Suppressor macrophage treated with lipopolysaccharide for 4 hours (primary cell): ENCODE results near the gene PIP5K1C.

ENCODE experiments used
- DNase-seq: peaks from one replicate; pipeline ENCODE4 v3.0.0-alpha.2; 2020

The PIP5K1C gene

DNA sequence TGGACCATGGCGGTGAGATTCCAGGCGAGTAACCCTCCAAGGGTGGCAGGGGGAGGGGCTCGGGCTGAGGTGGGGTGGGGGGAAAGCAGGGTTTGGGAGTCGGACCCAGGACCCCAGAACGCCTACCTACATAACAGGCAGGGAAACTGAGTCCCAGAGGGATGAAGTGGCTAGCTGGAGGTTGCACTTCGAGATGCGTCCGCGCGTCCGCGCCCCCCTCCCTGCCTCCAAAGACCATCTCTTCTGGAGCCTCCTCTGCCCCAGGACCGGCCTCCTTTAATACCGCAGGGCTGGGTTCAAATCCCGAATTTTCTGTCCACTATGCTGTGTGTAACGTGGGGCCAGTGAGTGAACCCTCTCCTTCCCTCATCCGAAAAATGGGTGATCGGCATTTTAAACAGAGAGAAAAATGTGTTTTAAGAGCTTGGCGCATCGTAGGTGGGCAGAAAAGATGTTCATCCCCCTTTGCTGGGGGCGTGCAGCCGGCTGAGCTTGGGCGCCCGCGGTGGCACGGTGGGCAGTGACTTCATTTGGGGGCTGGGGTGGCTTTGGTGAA is 21.7 kb upstream of the PIP5K1C start:
- DNase-seq, result no peak

DNA sequence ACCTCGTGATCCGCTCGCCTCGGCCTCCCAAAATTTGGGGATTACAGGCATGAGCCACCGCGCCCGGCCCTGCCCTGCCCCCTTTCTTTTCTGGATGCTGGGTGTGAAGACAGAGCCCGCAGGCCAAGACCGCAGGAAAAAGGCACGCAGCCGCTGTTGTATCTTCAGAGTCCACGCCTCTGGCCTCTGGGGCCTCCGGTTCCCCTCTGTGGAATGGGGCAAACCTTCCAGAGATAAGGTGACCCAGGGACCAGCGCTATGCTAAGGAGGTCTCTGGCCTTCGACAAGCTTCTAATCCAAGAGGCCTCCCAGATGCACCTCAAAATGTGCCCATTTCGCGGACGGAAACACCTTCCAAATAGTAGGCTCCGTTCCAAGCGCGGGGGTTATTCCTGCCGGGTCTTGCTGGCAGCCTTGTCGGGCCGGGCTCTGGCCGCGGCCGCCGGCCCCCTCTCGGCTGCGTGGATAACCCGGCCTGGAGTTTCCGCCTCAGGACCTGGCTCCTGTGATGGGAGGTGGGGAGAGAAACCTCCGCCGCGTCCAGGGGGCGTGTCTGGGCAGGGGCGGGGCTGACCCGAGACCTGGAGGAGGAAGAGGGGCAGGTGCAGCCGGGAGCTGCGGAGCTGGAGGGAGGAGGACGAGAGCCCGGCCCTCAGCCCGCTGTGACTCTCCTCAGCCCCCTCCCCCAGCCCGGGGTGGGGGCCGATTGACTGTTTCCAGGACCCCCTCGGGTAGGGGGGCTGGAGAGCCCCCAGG is 21.0 kb upstream of the PIP5K1C start:
- peak; percentile 82 for DNase-seq

DNA sequence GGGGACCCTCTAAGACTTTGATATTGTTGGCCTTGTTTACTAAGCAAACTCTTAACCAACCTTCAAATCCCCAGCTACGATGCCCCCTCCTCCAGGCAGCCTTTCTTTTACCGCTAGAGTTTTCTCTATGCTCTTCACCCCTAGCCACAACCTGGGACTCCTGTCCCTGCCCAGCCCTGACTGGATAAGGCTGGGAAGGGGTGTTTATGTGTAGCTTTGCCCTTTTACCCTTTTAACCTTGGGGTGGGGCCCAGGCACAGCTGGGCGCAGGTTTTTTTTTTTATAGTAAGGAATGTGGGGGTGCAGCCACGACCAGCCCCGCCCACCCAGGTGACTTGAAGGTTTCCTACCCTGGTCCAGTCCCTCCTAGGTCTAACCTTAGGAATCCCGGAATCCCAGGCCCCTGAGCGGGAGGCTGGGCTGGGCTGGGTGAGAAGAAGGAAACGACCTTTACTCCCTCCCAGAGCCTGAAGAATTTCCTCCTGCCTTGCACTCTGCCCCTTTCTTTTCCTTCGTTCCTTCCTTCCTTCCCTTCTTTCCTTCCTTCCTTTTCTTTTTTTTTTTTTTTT is 20.2 kb upstream of the PIP5K1C start:
- DNase-seq, result no peak

DNA sequence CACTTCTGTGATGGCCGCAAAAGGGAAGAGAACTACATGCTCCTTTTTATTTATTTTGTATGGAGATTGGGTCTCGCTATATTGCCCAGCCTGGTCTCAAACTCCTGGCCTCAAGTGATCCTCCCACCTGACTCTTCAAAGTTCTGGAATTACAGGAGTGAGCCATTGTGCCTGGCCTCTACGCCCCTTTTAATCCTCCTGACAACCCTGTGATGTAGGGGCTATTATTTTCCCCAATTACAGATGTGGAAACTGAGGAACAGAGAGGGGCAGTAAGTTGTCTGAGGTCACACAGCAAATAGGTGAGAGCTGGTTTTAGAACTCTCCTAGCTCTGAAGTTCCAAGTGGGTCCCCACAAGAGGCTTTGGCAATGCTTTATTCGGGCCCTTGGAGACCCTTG is 19.6 kb upstream of the PIP5K1C start:
- no peak for DNase-seq

DNA sequence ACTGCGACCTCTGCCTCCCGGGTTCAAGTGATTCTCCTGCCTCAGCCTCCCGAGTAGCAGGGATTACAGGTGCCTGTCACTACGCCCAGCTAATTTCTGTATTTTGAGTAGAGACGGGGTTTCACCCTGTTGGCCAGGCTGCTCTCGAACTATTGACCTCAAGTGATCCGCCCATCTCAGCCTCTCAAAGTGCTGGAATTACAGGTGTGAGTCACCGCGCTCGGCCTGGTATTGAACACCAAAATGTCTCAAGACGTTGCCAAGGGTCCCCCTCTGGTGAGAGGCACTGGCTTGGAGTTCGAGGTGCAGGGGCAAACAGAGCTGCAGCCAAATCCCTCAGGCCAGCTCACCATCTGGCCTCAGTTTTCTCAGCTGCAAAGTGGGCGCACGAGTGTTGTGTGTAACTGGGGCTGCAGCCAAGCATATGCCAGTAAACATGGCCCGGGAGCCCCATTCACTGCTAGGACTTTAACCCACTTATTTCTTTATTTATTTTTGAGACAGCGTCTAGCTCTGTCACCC is 15.9 kb upstream of the PIP5K1C start:
- no peak for DNase-seq

DNA sequence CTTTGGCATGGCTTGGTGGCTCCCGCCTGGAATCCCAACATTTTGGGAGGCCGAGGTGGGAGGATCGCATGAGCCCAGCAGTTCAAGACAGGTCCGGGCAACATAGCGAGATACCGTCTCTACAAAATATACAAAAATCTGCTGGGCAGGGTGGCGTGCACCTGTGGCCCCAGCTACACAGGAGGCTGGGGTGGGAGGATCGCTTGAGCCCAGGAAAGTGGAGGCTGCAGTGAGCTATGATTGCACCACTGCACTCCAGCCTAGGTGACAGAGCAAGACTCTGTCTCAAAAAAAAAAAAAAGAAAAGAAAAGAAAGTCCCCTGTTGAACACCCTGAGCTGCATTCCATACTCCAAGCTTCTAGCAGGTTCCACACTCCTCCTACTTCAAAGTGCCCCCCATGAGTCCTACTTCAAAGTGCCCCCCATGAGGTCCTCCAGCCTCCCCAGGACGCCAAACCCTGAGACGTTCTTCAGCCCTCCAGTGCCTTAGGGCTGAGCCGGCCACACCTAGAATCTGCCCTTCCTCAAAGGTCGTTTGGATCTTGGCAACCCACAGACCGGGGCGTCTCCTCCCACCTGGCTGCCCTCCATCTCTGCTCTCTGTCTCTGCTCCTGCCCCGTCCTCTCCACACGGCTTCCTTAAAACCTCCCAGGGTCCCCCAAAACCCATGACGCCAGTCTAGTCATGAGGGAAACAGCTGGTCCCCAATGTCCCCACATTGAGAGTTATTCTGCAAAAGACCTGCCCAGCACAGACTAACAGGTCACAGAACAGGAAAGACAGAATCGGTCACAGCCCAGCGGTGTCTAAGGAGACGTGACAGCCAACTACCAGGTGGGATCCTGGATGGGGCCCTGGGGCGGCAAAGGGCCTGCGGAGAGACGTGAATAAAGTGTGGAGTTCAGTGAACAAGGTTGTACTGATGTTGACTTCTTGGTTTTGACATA is 12.7 kb upstream of the PIP5K1C start:
- no peak for DNase-seq

DNA sequence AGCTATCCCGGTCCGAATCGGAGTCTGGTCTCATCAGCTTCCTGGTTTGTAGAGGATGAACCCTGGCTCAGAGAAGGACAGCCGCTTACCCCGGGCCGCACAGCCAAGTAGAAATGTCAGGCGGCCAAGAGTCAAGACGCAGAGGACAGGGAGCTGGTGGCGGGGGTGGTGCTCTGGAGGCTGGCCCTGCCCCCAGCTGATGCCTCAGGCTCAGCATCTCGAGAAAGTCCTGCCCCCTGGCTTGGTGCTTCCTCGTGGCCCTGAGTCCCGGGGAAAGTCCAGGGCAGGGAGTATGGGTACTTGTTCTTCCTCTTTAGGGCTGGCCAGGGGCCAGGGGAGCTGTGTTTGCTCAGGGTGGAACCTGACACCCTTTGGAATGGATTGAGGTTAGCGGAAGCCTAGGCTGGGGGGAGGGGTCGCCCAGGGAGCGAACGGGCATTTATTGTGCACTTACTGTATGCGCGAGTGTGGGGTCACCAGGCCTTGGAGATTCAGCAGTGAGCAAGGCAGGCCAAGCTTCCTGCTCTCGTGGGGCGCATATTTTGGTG is 10.1 kb upstream of the PIP5K1C start:
- DNase-seq, result peak; percentile 96

DNA sequence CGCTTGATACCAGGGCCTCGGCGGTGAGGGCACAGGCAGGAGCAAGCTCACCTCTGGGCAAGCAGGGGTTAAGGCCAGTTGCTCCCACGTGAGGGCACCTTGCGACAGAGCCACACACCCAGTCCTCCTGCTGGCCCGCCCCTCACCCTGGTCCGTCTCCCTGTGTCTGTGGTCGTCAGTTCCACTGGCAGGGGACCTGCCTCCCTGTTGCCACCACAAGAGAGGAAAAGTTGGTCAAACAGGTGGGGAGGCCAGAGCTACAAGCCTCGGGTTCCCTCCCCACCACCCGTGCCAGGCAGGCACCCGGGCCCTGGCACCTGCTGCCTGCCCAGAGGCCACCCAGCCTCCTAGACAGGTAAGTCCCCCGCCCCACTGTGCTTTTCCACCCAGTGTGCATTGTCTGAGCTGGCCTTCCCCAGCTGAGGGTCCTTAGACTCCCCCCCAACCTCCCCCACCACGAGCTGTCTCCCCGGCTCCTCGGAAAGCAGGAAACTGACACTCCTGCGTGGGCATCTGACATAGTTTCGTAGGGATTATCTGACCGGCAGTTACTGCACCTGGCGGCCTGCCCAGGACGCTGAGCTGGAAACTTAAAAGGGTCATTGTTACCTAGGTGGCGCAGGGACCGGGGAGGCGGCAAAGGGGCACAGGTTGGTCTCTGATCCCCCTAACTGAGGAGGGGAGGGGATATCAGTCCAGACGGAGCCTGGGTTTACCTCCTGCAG is 8.1 kb upstream of the PIP5K1C start, which contains the start of gene TJP3:
TJP3 (plus strand) TSS at position 178 of the 725 bp plus-strand sequence. CDS start 20,049 bp downstream, outside the sequence.
- DNase-seq, result no peak

DNA sequence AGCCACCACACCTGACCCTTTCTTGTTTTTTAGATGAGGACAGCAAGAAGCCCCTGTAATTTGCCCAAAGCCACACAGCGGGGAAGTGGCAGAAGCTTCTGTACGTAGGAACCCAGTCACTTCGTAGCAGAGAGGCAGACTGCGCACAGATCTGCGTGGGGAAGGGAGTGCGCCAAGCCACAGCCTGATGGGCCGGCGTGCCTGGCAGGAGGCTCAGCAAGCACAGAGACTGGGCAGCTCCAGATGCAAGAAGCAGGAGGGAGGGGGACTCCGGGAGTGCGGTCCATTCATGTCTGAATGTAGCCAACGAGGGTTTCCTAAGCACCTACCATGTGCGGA is 7.6 kb upstream of the PIP5K1C start:
- no peak for DNase-seq

DNA sequence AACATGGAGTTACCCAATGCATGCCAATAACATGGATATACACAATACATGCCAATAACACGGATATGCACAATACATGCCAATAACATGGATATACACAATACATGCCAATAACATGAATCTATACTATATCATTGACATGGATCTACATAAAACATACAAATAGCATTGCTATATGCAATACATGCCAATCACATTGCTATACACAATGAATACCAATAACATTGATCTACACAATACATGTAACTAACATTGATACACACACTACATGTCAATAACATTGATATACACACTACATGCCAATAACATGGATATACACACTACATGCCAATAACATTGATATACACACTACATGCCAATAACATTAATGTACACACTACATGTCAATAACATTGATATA is 932 bp upstream of the PIP5K1C start:
- no peak for DNase-seq

DNA sequence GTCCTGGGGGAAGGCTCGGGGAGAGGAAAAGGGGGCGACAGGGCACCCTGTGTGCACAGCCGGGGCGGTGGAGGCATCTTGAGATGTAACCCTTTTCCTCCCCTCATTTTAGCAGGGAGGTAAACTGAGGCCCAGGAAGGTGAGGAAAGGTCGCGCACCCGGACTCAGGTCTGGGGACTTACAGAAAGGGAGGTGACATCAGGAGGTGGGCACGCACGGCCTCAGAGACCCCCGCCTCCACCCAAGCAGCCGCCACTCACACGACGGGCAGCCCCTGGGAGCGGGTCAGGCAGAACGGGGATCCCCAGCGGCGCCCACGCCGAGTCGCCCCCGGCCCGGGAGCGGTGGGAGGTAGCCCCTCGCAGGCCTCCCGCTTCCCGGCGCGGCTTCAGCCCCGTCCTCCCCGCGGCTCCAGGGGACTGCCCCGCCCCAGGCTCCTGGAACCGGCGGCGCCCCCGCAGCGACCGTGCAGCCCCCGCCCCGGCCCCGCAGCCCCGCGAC is 477 bp downstream of the PIP5K1C start:
- DNase-seq, result no peak

DNA sequence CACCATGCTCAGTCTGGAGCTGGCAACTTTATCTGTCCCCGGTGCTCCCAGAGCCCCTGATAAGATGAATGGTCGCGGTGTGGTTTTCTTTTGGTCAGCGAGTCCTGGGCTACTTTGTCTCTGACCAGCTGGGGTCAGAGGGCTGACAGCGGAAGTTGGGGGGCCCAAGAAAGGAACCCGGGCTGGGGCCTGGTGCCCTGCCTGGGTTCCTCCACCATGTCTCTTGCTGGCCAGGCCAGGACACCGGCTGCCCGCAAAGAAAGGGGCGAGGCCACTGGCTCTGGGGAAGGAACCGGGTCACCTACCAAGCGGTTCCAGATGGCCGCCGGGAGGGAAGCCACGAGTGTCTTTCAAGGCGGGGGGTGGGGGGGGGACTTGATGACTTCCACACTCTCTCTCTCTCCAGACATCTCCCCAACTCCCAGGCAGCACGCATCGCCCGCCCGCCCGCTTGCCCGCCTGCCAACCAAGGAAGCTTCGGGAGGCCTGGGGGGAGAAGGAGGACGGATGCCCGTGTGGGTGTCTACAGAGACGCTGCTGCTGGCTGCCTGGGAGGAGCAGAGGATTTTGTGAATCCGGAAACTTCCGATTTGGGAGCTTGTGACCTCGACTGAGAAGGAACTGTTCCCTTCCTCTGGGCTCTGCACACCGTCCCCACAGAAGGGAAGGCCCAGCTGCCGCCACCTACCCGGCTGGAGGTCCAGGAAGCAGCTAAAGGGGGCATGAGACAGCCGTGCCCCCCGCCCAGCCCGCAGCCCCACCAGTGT is 1.1 kb downstream of the PIP5K1C start:
- DNase-seq, result peak; percentile 82

DNA sequence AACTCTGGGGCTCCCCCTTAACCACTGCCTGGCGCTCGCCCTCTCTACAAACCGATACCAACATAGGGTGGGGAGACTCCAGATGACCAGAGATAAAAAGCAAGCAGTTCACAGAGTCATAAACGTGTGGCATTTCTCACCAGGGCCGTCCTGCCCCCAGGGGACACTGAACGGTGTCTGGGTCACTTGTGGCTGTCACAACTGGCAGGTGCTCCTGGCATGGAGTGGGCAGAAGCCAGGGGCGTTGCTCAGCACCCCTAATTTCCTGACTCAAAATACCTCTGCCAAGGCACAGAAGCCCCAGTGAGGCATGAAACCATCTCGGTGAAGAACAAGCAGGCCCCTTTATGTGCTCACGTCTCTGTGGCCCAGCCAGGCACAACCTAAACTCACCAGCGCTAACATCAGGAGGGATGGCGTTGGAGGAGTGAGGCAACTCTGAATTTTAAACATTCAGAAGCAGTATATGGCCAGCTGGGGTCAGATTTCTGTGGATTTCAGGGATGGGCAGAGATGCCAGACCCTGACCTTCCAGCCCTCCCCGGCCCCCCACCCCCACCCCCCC is 1.8 kb downstream of the PIP5K1C start:
- DNase-seq, result no peak

DNA sequence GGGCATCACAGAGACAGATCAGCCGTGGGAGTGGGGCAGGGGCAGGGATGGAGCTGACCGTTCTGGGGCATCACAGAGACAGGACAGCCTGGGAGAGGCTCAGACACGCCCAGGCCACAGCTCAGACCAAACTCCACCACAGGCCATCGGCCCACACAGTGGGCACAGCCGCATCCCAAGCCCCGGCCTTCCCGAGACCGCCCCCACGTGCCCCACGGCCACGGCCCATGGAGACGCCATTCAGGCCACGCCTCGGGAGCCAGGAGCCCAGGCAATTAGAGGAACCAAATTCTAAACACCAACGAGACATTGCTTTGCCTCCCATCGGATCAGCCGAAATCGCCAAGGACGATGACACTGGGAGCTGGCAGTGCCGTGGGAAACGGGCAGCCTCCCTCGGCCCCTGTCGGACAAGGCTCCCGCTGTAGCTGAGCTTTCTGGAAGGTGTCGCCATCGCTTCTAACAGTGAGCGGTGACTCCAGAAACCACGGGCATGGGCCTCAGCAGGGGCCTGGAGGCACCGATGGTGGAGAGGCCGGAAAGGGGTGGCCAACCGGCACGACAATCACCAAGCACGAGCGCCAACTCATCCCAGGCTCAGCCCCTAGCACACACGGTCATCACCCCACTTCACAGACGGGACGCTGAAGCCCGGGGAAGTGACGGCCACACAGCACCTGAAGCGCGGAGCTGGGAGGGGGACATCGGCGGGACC is 2.4 kb downstream of the PIP5K1C start:
- DNase-seq, result no peak

DNA sequence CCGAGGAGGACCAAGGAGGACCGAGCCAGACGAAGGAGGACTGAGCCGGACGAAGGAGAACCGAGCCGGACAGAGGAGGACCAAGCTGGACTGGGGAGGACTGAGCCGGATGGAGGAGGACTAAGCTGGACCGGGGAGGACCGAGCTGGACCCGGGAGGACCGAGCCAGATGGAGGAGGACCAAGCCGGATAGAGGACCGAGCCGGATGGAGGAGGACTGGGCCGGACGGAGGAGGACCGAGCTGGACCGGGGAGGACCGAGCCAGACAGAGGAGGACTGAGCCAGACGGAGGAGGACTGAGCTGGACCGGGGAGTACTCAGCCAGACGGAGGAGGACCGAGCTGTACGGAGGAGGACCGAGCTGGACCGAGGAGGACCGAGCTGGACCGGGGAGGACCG is 3.2 kb downstream of the PIP5K1C start:
- no peak for DNase-seq

DNA sequence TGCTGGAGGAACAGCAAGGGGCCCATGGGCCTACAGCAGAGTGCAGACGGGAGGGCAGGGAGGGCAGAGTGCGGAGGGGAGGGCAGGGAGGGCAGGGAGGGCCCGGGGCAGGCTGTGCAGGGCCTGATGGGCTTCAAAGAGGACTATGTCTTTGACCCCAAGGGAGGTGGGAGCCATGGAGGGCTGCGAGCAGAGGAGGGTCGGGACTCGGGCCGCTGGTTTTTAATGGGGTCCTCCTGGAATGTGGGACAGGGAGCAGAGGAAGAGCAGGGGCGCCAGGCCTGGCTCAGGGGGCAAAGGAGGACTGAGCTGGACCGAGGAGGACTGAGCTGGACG is 3.6 kb downstream of the PIP5K1C start:
- no peak for DNase-seq

DNA sequence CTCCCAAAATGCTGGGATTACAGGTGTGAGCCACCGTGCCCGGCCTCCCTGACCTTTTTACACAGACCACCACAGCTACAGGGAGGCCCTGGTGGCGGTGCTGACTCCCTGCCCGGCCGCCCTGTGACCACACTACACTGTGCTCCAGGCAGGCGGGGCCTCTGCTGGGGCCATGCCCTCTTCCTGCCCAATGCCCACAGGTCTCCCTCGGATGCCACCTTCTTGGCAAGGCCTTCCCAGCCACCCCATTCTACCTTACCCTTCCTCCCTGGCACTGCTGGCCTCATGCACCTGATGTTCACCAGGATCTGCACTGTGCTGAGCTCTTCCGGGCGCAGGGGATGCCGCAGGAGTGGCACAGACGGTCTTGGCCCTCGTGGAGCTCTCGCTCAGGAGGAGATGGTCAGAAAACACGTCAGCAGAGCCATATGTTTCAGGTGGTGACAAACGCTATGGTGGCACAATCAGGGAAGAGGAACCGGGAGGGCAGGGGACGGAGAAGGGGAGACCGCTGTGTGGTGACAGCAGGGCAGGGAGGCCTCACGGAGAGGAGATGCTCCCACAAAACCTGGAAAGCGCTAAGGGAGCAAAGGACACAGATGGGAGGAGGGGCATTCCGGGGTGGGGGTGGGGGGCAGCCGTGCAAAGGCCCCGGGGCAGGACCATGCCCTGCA is 4.1 kb downstream of the PIP5K1C start:
- DNase-seq, result no peak

DNA sequence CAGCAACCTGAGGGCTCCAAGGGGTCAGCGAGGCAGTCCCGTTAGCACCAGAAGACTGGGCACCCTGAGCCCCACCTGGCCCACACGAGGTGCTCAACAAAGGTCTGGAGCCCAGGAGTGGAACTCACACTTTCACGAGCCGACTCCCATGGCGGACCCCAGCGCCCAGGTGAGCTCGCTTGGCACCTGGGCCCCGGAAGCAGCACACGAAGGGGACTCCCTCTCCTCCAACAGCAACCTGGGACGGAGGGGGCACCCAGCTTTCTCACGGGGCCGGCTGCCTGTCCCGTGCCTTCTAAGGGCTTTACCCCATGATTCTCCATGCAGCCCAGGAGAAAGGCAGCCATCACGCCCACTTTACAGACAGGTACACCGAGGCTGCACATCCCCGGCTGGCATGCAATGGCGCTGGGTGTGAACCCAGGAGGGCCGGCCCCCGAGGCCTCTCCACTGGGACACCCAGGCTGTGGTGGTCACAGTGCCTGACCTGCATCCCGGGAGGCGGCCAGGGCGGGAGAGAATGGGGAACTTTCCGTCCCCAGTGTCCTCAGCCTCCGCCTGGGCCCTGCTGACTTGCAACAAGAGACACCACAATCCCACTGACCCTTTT is 5.0 kb downstream of the PIP5K1C start:
- no peak for DNase-seq
